ENCODE results near the gene ADGRA3.

Gene ADGRA3

DNA sequence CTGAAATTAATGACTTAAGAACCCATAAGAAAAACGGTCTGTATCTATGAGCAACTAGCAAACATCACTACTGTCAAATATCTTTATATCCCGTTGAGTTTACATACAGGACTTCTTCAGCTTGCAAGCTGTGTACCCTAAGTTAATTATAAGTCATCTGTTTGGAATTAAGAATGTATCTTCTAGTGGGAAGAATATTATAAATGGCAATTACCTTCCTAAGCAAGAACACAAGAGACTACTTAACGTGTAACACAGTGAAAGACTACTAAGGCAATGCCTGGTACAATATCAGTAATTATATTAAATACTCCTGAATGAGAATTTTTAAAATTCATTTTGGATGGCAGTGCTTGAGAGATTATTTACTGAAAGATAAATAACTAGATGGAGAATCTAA, 58.5 kb downstream of the ADGRA3 start:
- H3K4me3 ChIP-seq (replicated peaks; ENCODE audit: low read depth, low read length), result no peak overlapping the region
- TF ChIP-seq, protein P1, sequence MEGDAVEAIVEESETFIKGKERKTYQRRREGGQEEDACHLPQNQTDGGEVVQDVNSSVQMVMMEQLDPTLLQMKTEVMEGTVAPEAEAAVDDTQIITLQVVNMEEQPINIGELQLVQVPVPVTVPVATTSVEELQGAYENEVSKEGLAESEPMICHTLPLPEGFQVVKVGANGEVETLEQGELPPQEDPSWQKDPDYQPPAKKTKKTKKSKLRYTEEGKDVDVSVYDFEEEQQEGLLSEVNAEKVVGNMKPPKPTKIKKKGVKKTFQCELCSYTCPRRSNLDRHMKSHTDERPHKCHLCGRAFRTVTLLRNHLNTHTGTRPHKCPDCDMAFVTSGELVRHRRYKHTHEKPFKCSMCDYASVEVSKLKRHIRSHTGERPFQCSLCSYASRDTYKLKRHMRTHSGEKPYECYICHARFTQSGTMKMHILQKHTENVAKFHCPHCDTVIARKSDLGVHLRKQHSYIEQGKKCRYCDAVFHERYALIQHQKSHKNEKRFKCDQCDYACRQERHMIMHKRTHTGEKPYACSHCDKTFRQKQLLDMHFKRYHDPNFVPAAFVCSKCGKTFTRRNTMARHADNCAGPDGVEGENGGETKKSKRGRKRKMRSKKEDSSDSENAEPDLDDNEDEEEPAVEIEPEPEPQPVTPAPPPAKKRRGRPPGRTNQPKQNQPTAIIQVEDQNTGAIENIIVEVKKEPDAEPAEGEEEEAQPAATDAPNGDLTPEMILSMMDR (IDR thresholded peaks at IDR 0.05; ENCODE audit: low read depth, low read length, missing control alignments), result no peak
- DNase-seq (ENCODE audit: extremely low read depth, low read depth), result no peak

- TF ChIP-seq, protein P1 (IDR thresholded peaks at IDR 0.05; ENCODE audit: low read depth, low read length, missing control alignments), result no peak
- DNase-seq (ENCODE audit: extremely low read depth, low read depth), result no peak
- no peak overlapping the region for H3K4me3 ChIP-seq (replicated peaks; ENCODE audit: low read depth, low read length)
These were observed 59.6 kb downstream of the ADGRA3 start for GRCh38 chr4:22456291-22456690.

GRCh38 chr4:22454955-22455354, 60.9 kb downstream of the ADGRA3 start:
- no peak overlapping the region for H3K4me3 ChIP-seq (replicated peaks; ENCODE audit: low read depth, low read length)
- TF ChIP-seq, protein P1 (IDR thresholded peaks at IDR 0.05; ENCODE audit: low read depth, low read length, missing control alignments), result no peak
- DNase-seq (ENCODE audit: extremely low read depth, low read depth), result no peak

- TF ChIP-seq, protein P1 (IDR thresholded peaks at IDR 0.05; ENCODE audit: low read depth, low read length, missing control alignments), result no peak
- H3K4me3 ChIP-seq (replicated peaks; ENCODE audit: low read depth, low read length), result no peak overlapping the region
These were observed 61.5 kb downstream of the ADGRA3 start for GRCh38 chr4:22454216-22454838.

DNA sequence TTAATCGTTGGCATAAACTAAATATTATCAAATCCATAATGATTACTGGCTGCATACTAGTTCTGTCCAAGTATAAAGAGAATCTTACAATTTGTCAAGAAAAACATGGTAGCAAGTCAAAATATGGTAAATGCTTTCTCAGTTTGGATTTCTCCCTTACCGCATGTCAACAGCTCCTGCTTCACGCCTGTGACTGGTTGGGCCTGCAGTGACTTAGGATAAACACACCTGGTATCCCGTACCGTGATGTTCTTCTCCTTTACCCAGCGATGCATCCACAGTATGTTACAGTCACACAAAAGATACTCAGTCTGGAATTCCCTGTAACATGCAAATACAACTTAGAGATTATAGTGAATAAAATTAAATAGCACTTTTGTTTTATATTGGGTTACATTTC, 71.1 kb downstream of the ADGRA3 start:
- H3K4me3 ChIP-seq (replicated peaks; ENCODE audit: low read depth, low read length), result no peak overlapping the region
- DNase-seq (ENCODE audit: extremely low read depth, low read depth), result no peak
- TF ChIP-seq, protein P1 (IDR thresholded peaks at IDR 0.05; ENCODE audit: low read depth, low read length, missing control alignments), result no peak

More at GRCh38 chr4:22454216-22454838, 61.5 kb downstream of the ADGRA3 start:
- no peak for DNase-seq (ENCODE audit: extremely low read depth, low read depth)

DNA sequence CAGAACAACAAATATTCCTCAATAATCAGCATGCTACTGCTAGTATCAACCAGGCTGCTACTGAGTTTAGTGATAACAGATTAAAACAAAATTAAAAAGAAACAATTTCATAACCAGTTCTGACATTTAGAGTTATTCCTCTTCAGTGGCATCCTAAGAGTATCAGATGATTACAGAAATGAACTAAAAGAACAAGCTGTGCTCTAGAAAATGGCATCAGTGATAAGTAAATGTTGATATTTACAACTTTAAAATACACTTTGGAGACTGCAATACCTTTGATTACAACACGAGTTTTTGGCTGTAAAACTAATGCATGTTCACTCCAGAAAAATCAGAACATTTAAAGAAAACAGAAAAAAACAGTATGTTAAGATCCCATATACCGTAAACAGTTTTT, 72.9 kb downstream of the ADGRA3 start:
- TF ChIP-seq, protein P1 (IDR thresholded peaks at IDR 0.05; ENCODE audit: low read depth, low read length, missing control alignments), result no peak
- DNase-seq (ENCODE audit: extremely low read depth, low read depth), result no peak

DNA sequence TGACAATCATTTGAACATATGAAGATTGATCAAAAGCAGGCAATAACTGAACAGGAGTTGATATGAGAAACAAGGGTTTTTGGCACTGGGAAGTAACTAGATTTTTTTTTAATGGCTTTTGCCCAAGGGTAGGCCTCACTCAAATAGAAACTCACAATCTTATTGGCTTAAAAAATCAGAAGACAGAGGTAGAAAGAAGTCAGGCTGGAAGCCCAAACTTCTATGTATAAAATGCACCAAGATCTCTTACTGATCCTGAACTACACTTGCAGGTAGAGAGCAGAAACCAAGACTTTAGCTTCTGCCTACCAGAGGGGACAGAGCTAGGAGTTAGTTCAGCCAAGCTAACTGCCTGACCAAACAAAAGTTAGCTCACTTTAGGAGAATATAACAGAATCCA, 74.9 kb downstream of the ADGRA3 start:
- DNase-seq (ENCODE audit: extremely low read depth, low read depth), result no peak
- TF ChIP-seq, protein P1 (IDR thresholded peaks at IDR 0.05; ENCODE audit: low read depth, low read length, missing control alignments), result no peak
- H3K4me3 ChIP-seq (replicated peaks; ENCODE audit: low read depth, low read length), result no peak overlapping the region

More for the DNA sequence above, 72.9 kb downstream of the ADGRA3 start:
- no peak overlapping the region for H3K4me3 ChIP-seq (replicated peaks; ENCODE audit: low read depth, low read length)

Data from HFF-Myc (cell line).